NCI-H82 (cell line): Measurements from ENCODE around the gene MAP4K3.

ENCODE experiments used
- DNase-seq: peaks from one replicate; lab custom pipeline; 2025; lab: John Stamatoyannopoulos, UW

MAP4K3 gene

DNA sequence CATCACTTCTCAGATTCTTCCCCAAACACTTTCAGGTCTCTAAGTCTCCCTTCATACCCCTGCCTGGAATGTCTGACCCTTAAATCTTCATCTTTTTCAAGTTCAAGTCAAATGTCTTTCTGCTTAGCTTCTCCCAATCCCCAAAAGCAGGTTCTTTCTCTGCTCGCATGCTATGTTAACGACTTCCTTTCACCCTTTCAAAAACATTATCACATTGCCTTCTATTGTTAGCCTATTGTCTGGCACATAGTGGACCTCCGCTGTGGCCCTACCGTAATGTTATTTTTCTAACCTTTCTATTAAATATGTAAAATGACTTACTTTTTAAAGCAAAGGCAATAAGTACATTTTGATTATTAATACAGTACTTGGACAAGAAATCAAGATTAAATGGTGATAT lies 195.5 kb downstream of the MAP4K3 start:
- DNase-seq = no peak

GRCh38 chr2:39240758-39241157 lies 196.3 kb downstream of the MAP4K3 start:
- no peak for DNase-seq

DNA sequence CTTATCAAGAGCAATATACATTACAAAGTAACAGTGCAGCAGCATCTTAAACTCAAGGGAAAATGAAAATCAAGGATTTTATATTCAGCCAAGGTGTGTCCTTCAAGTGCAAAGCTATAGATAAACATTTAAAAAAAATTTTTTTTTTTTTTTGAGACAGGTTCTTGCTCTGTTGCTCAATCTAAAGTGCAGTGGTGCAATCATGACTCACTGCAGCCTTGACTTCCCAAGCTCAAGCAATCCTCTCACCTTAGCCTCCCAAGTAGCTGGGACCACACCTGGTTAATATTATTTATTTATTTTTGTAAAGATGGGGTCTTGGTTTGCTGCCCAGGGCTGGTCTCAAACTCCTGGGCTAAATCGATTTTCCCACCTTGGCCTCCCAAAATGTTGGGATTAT lies 202.3 kb downstream of the MAP4K3 start:
- DNase-seq = no peak

- peak; percentile 23 for DNase-seq
These were observed 204.9 kb downstream of the MAP4K3 start for GRCh38 chr2:39232141-39232540.

DNA sequence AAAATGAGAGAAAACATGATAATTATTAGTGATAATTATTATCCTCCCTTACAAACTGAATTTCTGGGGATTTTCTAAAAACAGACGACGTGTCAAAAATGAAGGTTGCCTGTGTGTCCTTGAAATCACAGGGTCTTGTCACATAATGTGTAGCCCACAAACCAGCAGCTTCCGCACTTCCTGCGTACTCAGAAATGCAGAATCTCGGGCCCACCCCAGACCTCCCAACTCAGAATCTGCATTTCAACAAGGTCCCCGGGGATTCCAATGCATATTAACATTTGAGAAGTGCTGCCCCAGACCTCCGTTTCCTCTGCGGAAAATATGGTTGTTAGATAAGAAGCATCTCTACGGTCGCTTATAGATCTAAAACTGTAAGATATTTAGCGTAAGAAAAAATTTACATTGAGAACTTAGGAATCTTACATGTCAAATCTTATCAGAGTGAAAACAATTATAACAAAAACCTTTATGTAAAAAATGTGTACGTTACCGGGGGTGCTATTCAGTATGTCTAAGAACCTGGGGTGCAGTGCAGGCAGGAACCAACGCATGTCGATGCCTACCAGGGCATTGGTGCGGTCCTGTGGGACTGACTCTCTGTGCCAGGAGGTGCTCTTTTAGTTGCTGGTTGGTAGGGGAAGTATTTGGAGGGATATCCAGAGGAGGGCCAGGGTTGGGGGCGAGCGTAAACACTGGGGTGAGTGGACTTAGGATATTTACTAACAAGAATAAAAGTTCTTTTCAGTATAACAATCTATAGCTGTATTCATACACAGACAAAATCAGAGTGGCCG lies 208.5 kb downstream of the MAP4K3 start:
- DNase-seq = no peak

GRCh38 chr2:39227628-39228412 lies 209.3 kb downstream of the MAP4K3 start:
- peak; percentile 81 for DNase-seq

DNA sequence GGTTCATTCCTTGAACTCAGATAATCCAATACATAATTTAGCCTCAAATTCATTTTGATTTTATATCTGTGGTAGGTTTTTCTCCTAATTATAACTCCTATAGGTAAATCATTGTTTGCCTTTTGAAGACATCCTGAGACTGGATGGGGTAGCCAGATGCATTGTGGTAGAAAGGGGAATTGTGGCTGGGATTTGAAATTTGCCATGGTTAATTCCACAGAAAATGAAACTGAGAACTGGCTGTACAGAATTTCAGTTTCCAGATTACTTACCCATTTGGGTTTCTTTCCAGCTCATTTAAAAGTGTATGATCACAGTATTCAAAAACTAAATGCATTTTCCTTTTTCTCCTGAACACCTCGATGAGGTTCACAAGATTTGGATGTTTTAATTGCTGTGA lies 211.5 kb downstream of the MAP4K3 start:
- DNase-seq = no peak

DNA sequence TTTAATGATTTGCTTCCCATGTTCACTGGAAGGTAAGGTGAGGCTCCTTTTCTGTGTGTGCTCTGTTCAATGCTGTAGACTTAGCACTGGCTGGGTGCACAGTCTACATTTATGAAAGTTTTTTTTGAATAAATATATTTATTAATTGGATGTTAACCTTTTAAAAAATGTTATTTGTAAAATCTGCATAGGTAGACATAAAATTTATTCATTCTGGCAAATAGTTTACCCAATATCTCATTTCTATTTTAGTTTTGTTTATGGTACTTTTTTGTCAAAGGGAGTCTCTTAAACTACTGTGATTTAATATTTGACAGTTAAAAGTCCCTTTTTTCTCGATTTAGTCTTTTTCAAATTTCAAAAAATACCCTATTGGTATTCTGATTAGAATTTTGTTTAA lies 213.2 kb downstream of the MAP4K3 start:
- DNase-seq = no peak

- DNase-seq = no peak
These were observed 215.6 kb downstream of the MAP4K3 start for GRCh38 chr2:39221459-39221858.

GRCh38 chr2:39220136-39220535 lies 216.9 kb downstream of the MAP4K3 start:
- DNase-seq = no peak

DNA sequence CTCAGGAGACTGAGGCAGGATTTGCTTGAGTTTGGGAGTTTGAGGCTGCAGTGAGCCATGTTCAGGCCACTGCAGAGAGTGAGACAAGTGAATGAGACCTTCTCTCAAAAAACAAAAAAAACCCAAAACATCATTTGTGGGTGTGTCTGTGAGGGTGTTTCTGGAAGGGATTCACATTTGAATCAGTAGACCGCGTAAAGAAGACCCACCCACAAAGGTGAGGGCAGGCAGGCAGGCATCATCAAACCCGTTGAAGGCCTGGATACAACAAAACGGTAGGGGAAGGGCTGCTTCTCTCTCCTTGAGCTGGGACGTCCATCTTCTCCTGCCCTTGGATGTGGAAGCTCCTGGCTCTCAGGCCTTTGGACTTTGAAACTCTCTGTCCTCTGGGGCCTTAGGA lies 218.7 kb downstream of the MAP4K3 start:
- no peak for DNase-seq

DNA sequence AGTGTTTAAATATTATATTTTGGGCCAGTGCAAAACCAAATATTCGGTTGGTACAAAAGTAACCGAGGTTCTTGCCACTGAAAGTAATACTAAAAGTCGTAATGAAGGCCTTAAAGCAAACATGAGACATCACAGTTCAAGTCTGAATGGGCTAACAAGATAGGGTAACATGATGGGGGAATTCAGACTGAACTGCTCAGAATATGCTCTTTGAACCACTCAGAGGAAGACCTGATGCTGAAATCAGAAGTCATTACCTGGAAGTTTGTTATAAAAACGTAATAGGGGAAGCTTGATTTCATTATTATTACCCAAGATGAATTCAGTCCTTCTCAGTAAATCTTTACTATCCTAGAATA lies 219.9 kb downstream of the MAP4K3 start:
- DNase-seq = no peak

DNA sequence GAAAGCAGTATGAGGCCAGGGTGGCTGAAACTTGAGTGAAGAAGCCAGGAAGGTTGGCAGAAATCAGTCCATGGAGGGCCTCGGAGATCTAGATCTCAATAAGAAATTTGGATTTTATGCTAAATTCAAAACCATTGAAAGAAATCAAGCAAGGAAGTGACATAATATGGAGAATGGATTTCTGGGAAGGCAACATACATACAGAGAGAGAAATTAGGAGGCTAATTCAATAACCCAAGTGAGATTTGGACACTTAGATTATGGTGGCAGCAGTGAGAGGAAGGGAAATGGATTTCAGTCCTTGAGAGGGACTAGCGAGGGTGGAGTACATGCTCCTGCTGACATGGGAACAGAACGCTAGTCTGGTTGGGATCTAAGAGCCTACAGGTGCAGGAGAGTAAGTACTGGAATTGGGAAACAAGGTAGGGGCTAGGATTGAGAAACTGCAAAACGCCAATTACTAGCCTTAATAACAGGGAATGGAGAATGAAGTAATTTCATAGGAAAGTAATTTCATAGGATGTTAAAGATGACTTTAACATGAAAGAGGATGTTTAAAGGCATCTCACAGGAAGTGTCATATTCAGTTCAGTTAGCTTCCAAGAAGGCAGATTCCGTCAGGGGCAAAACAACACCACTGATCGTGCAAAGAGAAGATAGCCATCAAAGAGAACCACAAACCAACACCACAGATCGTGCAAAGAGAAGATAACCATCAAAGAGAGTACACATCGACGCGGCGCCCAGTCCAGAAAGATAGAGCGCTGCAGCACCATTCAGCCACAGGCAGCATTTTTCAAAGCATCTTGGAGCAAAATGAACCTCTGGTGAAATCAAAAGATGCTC lies 220.5 kb downstream of the MAP4K3 start:
- DNase-seq = no peak

- DNase-seq = no peak
These were observed 221.5 kb downstream of the MAP4K3 start for GRCh38 chr2:39215545-39215944.

- no peak for DNase-seq
These were observed 224.1 kb downstream of the MAP4K3 start for GRCh38 chr2:39213015-39213414.

DNA sequence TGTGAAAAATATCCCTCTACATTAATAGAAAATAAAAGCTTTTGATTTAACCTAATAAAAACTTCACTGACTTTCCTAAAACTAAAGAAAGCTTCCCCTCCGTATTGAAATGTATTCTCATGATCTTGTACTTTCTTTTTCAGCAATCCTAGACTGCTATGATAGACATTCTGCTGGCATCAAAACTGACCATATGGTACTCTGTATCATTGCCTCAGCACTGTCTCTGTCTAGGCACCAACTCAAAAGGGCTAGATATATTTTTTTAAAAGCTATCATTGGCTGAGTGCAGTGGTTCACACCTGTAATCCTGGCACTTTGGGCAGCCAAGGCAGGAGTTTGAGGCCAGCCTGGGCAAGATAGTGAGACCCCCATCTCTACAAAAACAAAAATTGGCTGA lies 226.2 kb downstream of the MAP4K3 start:
- no peak for DNase-seq

DNA sequence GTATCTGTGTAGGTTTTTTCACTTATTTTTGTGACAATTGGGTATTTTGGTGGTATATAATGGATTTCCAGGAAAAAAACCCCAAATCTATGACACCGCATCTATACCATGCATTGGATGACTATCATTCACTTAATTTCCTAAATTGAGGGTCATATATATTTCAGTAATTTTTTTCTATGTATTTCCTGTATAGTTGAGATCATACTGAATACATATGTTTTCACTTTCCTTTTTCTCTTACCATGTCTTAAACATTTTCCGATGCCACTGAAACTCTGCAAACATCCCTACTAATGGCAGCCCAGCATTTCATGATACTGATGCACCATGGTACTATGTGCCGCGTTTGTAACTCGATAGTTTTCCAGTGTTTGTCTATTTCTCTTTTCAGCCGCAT lies 233.7 kb downstream of the MAP4K3 start:
- no peak for DNase-seq

DNA sequence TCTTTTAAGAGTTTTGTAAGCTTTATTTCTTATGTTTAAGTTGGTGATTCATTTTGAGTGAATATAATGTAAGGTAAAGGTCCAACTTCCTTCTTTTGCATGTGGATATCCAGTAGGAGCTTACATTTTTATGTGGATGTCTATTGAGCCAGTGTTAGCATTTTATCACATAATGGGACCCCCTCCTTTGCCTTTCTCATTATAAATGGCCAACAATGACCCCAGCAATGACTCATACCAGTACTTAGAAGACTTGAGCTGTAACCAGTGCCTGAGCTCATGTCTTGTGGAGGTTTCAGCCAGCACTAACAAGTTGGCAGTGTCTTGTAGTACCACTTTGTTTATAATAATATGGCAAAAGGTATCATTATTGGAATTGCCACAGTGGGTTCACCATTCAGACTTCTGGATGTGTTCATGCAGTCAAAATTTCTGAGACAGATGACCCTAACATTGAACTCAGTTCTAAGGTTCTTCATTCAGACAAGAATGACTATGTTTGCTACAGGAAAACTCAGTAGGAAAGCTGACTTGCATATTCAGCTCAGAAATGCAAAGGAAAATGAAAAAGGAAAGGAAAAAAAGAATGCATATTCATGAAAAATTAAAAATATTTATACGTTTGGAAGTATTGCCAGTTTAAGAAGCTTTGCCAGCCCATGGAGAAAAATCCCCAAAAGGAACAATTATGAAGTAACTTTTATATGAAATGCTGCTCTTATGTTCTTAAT lies 234.3 kb downstream of the MAP4K3 start:
- DNase-seq = no peak
